GM21737 (cell line): ENCODE data around the gene DUSP5.

Source experiments
- ATAC-seq: cut with Tn5 transposase; IDR thresholded peaks from one replicate; pipeline ENCODE4 v1.9.1; 2021; ENCODE audit warnings: mild to moderate bottlenecking, moderate library complexity; ENCODE audit not compliant: unreplicated experiment

The DUSP5 gene

DNA sequence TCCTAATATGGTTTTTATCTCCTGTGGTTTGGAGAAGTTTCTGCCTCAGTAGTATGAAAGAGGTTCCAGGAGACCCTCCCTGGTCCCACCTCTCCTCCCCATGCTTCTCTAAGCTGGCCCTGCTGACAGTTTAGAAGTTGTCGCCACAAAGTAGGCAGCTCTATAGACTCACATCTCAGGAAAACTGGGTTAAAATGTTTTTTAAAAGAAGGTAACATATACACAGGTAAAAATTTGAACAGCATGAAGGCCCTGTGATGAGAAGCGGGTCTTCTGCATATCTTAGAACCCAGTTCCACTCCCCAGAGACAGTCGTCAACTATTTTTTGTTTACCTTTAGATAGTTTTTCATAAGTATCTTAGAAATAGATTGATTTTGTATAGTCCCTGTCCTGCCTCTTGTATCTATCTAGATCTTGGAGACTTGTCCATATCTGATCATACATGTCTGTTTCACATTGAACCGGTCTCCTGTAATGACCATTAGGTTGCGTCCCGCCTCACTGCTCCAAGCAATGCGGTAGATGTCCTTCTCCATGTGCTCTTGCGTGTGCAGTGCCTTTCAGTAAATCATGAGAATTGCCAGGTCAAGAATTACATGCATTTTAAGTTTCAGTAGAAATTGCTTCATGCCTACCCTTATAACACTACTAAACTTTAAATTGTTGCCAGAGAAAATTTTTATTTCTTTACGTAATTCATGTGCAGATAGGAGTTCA lies 2.2 kb downstream of the DUSP5 start:
- no peak for ATAC-seq

GRCh38 chr10:110500515-110500905 lies 2.8 kb downstream of the DUSP5 start:
- no peak for ATAC-seq

- ATAC-seq: no peak
These were observed 3.6 kb downstream of the DUSP5 start for GRCh38 chr10:110501142-110501937.

DNA sequence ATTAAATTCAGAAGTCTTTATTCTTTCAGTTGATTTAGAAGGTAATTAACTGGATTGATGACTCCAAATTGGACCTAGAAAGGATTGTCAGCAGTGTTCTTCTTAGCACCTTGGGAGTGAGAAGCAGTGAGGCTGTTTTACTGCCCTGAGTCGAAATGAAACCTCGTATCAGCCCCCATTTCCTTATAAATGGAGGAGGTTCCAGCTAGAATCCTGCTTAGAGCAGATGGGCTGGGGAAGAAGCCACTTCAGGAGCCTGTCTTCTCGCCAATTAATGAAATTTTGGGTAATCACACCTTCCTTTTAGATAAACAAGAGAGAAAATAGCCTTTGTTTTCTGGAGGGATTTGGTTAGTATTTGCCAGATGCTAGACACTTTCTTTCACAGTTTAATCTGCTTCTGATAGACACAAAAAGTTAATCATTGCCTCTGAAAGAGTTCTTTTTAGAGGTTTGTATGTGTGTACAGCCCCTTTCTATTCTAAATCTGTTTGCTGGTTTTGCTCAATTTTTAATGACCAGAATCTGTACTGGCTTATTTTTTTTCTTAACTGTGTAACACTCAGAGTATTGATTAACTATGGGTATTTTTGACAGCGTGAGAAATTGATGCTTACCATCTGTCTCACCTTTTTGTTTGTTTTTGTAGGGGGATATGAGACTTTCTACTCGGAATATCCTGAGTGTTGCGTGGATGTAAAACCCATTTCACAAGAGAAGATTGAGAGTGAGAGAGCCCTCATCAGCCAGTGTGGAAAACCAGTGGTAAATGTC lies 4.6 kb downstream of the DUSP5 start:
- ATAC-seq: no peak

GRCh38 chr10:110502851-110503301 lies 5.2 kb downstream of the DUSP5 start:
- ATAC-seq: peak; percentile 33

DNA sequence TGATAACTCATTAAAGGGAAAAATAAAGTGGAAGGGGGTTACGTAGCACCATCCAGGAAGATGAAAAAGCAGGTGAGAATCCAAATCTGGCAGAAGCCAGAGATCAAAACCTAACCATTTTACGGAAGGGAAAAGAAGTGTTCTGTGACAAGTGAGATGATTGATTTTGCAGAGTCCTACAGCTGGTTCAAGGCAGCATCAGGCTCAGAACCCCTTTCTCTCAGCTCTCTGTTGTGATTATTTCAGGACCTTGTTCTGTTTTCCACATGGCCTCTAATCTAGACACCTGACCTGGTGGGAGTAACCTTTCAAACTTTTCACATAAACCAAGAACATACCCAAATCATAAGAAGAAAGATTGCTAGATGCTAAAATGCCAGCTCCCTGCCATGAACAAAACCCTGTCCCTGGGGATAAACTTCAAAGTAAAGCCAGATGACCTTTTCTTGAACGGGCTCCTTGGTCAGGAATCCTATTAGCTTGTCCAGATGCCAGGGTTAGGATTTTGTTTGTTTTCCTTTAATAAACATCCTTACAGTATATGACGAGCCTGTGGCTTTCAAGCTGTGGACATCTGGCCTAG lies 5.9 kb downstream of the DUSP5 start:
- ATAC-seq: no peak

- peak; percentile 54 for ATAC-seq
These were observed 6.5 kb downstream of the DUSP5 start for GRCh38 chr10:110504111-110504735.

DNA sequence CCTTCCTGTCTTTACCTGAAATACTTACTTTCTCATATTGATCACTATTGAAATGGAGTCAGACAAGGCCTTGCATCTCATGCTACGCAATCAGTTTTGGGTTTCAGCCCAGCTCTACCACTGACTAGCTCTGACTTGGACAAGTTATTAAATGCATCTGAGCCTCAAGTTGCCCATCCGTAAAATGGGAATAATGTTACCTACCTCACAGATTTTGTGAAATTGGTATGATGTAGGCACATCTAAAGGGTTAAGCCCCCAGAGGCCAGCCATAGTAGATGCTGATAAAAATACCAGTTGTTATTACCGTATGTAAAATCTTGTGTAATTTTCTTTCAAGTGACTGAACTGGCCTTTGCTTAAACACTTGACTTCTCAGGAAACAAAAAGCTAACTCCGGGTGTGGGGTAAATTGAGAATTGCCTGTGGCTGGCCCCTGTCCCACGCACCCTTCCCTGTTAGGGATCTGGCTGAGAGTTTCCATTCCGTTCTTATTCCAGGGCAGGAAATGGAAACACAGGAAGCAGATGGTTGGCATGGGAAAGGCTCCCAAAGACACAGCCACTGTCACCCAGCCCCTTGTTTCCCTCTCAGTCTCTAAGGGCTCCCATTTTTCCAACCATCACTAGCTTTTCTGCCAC lies 7.5 kb downstream of the DUSP5 start:
- no peak for ATAC-seq

DNA sequence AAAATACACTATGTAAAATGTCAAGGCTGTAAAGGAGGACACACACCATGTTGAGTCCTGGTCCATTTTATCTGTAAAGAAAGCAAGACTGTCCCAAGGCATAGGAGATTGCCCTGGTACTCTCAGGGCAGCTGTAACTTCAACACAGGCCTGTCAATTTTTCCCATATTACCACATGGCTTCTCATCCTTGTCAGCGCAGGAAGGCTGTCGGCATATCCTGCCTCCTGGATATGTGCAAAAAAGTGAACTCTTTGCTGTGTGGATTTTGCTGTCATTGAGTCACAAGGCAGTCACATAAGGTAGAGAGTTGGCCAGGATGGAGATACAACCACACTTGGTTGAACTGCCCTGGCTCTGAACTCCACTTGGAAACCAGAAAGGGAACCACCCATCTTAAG lies 8.7 kb downstream of the DUSP5 start:
- no peak for ATAC-seq

DNA sequence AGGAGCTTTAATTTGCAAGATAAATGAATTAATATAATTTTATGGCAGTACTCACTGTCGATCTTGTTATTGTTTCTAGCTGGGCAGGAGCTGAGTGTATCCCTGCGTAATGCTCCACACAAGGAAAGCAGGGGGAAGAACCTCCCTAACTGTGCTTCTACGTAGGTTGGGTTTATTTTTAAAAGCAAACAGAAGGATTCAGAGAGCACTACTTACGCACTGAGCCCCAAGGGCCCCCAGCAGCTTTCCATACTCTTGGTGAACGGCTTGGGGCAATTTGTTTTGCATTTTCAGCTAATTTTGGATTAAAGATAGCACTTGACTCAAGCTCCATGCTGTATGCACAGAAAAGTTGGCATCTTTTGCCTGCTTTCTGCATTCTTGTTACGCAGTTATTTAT lies 9.6 kb downstream of the DUSP5 start:
- ATAC-seq: no peak

- no peak for ATAC-seq
These were observed 10.6 kb downstream of the DUSP5 start for GRCh38 chr10:110508159-110508788.

- ATAC-seq: no peak
These were observed 11.3 kb downstream of the DUSP5 start for GRCh38 chr10:110508806-110509544.

DNA sequence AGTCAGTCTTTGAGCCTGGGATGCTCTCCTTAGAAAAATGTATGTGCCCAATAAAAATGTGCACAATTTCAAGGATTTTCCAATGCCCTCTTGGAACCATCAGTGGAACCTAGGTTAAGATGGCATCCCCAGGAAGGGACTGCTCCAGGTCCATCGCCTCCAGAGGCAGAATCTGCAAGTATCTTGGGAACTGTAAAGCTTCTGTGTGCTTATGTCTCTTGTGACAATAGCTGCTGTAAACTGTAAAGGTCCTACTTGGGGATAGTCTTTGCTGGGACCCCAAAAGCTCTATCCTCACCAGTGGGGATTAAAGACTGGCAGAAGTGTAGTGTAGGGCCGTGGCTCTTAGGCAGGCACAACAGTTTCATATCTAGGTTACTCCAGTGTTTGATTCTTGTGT lies 11.9 kb downstream of the DUSP5 start:
- no peak for ATAC-seq

GRCh38 chr10:110510086-110510485 lies 12.4 kb downstream of the DUSP5 start:
- no peak for ATAC-seq

- no peak for ATAC-seq
These were observed 13.0 kb downstream of the DUSP5 start for GRCh38 chr10:110510730-110511129.

GRCh38 chr10:110511734-110512449 lies 14.2 kb downstream of the DUSP5 start:
- no peak for ATAC-seq

DNA sequence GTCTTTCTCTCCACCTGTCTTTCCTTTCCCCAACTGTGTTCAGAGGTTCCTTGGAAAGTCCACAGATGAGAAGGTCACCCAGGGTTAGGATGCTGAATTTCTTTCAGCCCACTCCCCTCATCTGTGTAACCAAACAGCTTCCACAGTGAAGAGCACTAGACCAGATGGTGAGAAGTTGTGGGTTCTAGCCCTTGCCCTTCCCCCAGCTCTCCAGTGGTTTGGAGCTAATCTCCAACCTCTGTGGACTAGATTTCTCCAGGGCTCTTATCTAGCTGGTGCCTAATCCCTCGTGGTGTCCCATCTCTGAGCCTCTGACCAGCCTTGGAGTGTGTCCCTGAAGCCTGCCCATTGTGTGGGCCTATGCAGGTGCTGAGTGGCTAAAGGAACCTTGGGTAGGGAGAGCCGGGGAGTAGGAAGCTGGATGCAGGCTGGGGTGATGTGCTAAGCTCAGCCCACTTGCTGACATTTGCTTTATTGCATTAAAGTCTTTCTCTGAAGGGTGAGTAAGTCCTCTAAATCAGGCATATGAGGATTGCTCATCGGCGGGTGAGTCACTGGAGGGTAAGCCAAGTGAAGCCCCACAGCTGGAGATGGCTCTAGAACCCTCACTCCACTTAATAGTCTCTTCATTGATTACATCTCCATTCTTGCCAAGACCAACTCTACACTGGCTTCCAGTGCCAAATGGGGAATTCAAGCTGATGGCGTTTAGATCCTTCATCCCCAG lies 14.9 kb downstream of the DUSP5 start:
- ATAC-seq: no peak

DNA sequence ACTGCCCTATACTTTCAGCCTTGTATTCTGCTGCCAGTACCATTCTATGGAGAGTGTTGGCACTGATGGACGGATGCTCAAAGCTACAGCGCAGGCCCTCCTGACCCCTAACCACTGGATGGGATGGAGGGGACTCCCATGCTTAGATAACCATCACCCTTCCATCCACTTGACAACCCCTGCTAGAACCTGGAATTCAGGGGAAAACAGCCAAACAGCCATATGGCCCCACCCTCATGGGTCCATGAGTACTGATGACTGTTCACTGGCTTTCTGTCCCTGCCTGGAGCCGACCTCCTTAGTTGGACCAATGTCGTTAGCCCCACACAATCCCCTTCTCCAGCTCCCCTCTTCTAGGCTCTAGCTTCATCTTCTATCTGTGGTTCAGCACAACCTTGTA lies 16.2 kb downstream of the DUSP5 start:
- ATAC-seq: no peak
